Activated CD4-positive, alpha-beta T cell treated with anti-CD3 and anti-CD28 coated beads, Interleukin-2, amount 10 ng/mL, durations not matched to agents 7 days and 5 days (primary cell): Measurements from ENCODE around the gene INO80C. TPM values are rescaled to one million over a fixed set of nuclear protein-coding genes. Genes with fewer than 3 reads are reported as not detected.
"Not testable (repeated sequence)": the region's sequence is repeated elsewhere in the genome, so short reads cannot be mapped to it uniquely, and the experiment has no call there.

Experiments
- CTCF ChIA-PET: fragments of 350-600 bp; sonication (Branson Sonifier 250); formaldehyde crosslinking; loops from one replicate; lab custom pipeline; 2021; ENCODE audit warnings: antibody characterized with exemption; lab: Charles Lee
- POLR2A ChIA-PET: fragments of 350-600 bp; sonication (Branson Sonifier 250); formaldehyde crosslinking; loops from one replicate; lab custom pipeline; 2021; ENCODE audit warnings: antibody characterized with exemption; lab: Charles Lee
- DNase-seq: peaks from one replicate; pipeline ENCODE4 v3.0.0-alpha.2; 2020
- H3K27ac Mint-ChIP-seq: one replicate; pipeline ENCODE4 v1.8.0; 2021; ENCODE audit warnings: mild to moderate bottlenecking, moderate library complexity, mixed read lengths
- H3K27me3 Mint-ChIP-seq: one replicate; pipeline ENCODE4 v1.8.0; 2021; ENCODE audit warnings: mixed read lengths
- H3K36me3 Mint-ChIP-seq: one replicate; pipeline ENCODE4 v1.8.0; 2021; ENCODE audit warnings: low read depth, mixed read lengths
- H3K4me1 Mint-ChIP-seq: one replicate; pipeline ENCODE4 v1.8.0; 2021; ENCODE audit warnings: mixed read lengths
- H3K4me3 Mint-ChIP-seq: one replicate; pipeline ENCODE4 v1.8.0; 2021; ENCODE audit warnings: mild to moderate bottlenecking, moderate library complexity, mixed read lengths
- H3K9me3 Mint-ChIP-seq: one replicate; pipeline ENCODE4 v1.8.0; 2021; ENCODE audit warnings: mixed read lengths
- total RNA-seq, 2 experiments: library from RNA; stranded (reverse); gene quantifications; one replicate each; pipeline ENCODE4 v1.2.3, GENCODE V29; 2021

INO80C gene
- total RNA-seq, 2 experiments from 2014 or later = 18.9 to 22.0 TPM

GRCh38 chr18:35491700-35492077, 6.1 kb downstream of the INO80C start:
- Mint-ChIP-seq H3K27ac (no peak overlapping the region), H3K4me3 (no peak overlapping the region), H3K27me3 (no peaks in the 10 kb centered on the region), H3K9me3 (no peaks in the 10 kb centered on the region), H3K4me1 (peaks cover 23% of the 10 kb centered on the region), H3K36me3 (peaks cover 10% of the 10 kb centered on the region)
- no peak for DNase-seq
- CTCF ChIA-PET = interaction anchor here (0.9 kb wide), 1 partner anchor 14 kb away, joined by 3 read pairs; no protein-coding TSS in a partner anchor
- POLR2A ChIA-PET = no interaction called here

DNA sequence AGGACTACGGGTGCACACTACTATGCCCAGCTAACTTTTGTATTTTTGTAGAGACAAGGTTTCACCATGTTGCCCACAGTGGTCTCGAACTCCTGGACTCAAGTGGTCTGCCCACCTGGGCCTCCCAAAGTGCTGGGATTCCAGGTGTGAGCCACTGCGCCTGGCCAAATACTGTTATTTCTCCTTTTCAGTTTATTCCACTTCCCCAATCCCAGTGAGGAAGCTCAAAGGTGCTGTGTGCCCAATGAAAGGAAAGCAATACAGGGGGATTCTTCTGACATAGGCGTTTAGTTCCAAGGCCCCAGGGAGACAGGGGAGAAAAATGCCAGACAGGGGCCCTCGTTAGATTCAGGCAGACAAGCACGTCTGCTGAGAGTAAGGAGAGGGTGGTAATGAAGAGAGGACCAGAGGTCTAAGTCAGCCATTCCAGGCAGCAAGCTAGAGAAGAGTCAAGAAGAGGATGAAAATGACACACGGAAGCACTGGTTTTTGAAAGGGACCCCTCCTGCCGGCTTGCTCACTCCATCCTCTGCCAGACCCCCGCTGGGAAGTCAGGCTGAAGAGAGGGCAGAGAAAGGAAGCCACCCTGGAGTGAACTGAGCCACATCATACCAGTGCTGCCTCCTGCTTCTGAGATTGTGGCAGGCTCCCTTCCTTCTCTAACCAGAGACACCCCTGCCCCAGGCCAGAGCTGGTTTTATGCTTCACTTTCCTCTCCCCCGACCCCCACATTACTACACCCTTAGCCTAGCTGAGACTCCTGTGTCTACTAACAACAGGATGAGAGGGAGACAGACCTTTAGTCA, 6.7 kb downstream of the INO80C start:
- Mint-ChIP-seq H3K9me3 (no peaks in the 10 kb centered on the region), H3K36me3 (peaks cover 10% of the 10 kb centered on the region), H3K4me3 (no peak overlapping the region), H3K27ac (no peak overlapping the region), H3K27me3 (no peaks in the 10 kb centered on the region), H3K4me1 (peaks cover 17% of the 10 kb centered on the region)
- DNase-seq = no peak
- POLR2A ChIA-PET = no interaction called here
- CTCF ChIA-PET = interaction anchor here (0.9 kb wide), 1 partner anchor 14 kb away, joined by 3 read pairs; no protein-coding TSS in a partner anchor

- Mint-ChIP-seq H3K27me3 (no peaks in the 10 kb centered on the region), H3K9me3 (no peaks in the 10 kb centered on the region), H3K36me3 (peaks cover 10% of the 10 kb centered on the region), H3K4me3 (no peak overlapping the region), H3K27ac (no peak overlapping the region), H3K4me1 (peaks cover 10% of the 10 kb centered on the region)
- DNase-seq = no peak
- POLR2A ChIA-PET = no interaction called here
- CTCF ChIA-PET = no interaction called here
Measured at GRCh38 chr18:35489913-35490490, 7.8 kb downstream of the INO80C start.

DNA sequence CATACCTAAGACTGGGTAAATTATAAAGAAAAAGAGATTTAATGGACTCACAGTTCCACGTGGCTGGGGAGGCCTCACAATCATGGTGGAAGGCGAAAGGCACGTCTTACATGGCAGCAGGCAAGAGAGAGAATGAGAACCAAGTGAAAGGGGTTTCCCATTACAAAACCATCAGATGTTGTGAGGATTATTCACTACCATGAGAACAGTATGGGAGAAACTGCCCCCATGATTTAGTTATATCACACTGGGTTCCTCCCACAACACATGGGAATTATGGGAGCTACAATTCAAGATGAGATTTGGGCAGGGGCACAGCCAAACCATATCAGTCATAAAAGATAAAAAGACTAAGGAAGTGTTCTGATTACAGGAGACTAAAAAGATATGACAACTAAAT, 8.5 kb downstream of the INO80C start:
- H3K9me3 Mint-ChIP-seq, CTCF ChIA-PET, DNase-seq, H3K27ac Mint-ChIP-seq, POLR2A ChIA-PET, H3K4me3 Mint-ChIP-seq, H3K27me3 Mint-ChIP-seq, H3K4me1 Mint-ChIP-seq: not testable (repeated sequence)
- peaks cover 10% of the 10 kb centered on the region for H3K36me3 Mint-ChIP-seq

- POLR2A ChIA-PET, DNase-seq, H3K4me3 Mint-ChIP-seq, H3K9me3 Mint-ChIP-seq, H3K27me3 Mint-ChIP-seq, H3K27ac Mint-ChIP-seq, H3K4me1 Mint-ChIP-seq: not testable (repeated sequence)
- H3K36me3 Mint-ChIP-seq = peaks cover 10% of the 10 kb centered on the region
- CTCF ChIA-PET = interaction anchor here (0.9 to 1.0 kb wide), 2 partner anchors 10 to 16 kb away, joined by 3 read pairs; partner anchors contain the start of gene INO80C
Measured at GRCh38 chr18:35488396-35488795, 9.4 kb downstream of the INO80C start.

DNA sequence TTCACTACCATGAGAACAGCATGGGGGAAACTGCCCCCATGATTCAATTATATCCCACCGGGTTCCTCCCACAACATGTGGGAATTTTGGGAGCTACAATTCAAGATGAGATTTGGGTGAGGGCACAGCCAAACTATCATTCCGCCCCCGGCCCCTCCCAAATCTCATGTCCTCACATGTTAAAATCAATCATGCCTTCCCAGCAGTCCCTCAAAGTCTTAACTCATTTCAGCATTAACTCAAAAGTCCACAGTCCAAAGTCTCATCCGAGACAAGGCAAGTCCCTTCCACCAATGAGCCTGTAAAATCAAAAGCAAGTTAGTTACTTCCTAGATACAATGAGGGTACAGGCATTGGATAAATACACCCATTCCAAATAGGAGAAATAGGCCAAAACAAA, 10.2 kb downstream of the INO80C start:
- H3K4me1 Mint-ChIP-seq, H3K27ac Mint-ChIP-seq, POLR2A ChIA-PET, DNase-seq, H3K9me3 Mint-ChIP-seq, H3K4me3 Mint-ChIP-seq, H3K27me3 Mint-ChIP-seq: not testable (repeated sequence)
- CTCF ChIA-PET = interaction anchor here (0.9 to 1.4 kb wide), 2 partner anchors 10 to 21 kb away, joined by 3 to 6 read pairs; partner anchors contain the start of gene INO80C
- peaks cover 10% of the 10 kb centered on the region for H3K36me3 Mint-ChIP-seq

DNA sequence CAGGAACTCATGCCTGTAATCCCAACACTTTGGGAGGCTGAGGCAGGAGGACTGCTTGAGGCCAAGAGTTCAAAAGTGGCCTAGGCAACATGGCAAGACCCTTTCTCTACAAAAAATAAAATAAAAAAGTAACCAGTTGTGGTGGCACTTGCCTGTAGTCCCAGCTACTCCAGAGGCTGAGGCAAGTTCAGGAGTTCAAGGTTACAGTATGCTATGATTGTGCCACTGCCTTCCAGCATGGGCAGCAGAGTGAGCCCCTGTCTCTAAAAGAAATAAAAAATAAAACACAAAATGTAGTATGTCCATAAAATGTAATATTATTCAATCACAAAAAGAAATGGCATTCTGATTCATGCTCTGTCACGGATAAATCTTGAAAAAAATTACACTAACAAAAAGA, 11.9 kb downstream of the INO80C start:
- Mint-ChIP-seq H3K27ac (no peak overlapping the region), H3K27me3 (no peaks in the 10 kb centered on the region), H3K36me3 (peaks cover 10% of the 10 kb centered on the region), H3K4me1 (peaks cover 4% of the 10 kb centered on the region), H3K9me3 (no peaks in the 10 kb centered on the region), H3K4me3 (no peak overlapping the region)
- POLR2A ChIA-PET = no interaction called here
- no peak for DNase-seq
- CTCF ChIA-PET = no interaction called here

GRCh38 chr18:35484034-35484433, 13.7 kb downstream of the INO80C start:
- DNase-seq = no peak
- CTCF ChIA-PET = no interaction called here
- Mint-ChIP-seq H3K4me3 (no peak overlapping the region), H3K4me1 (peaks cover 4% of the 10 kb centered on the region), H3K27ac (no peak overlapping the region), H3K36me3 (peaks cover 8% of the 10 kb centered on the region), H3K9me3 (no peaks in the 10 kb centered on the region), H3K27me3 (no peaks in the 10 kb centered on the region)
- POLR2A ChIA-PET = no interaction called here

GRCh38 chr18:35481960-35482366, 15.8 kb downstream of the INO80C start:
- no peak for DNase-seq
- Mint-ChIP-seq H3K9me3 (no peaks in the 10 kb centered on the region), H3K4me1 (peaks cover 4% of the 10 kb centered on the region), H3K36me3 (peaks cover under 1% of the 10 kb centered on the region), H3K27ac (no peak overlapping the region), H3K4me3 (no peak overlapping the region), H3K27me3 (no peaks in the 10 kb centered on the region)
- CTCF ChIA-PET = no interaction called here
- POLR2A ChIA-PET = interaction anchor here (0.7 kb wide), 1 partner anchor 1475 kb away, joined by 3 read pairs; no protein-coding TSS in a partner anchor

DNA sequence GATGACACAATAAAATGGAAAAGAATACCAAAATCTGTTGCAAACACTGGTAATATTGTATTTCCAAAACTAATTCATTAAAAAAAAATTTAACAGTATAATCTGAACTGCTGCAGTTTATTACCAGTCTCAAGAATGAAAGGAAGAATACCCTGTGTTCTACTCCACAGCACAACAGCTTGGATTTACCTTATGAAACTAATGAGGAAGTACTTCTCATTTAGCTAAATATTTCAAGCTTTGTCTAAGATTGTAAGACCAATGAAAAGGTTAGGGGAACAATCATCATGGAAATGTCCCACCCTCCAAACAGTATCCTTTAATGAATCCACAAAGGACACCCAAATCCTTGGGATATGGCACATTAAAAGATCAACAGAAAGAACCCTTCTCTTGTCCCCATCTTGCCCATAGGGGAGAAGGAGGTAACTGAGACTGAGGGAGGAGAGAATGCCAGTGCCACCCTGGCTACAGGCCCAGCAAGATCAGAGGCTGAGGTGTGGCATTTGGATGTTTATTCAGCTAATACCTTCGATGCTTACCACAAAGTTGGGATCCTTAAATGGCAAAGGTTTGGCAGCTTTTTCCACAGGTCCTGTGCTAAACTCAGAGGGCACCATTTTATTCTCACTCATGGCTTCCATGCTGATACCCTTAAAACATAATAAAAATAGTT, 17.7 kb downstream of the INO80C start:
- Mint-ChIP-seq H3K27me3 (no peaks in the 10 kb centered on the region), H3K4me3 (no peak overlapping the region), H3K27ac (no peak overlapping the region), H3K9me3 (no peaks in the 10 kb centered on the region), H3K4me1 (peaks cover 4% of the 10 kb centered on the region), H3K36me3 (peaks cover 5% of the 10 kb centered on the region)
- no peak for DNase-seq
- ChIA-PET CTCF (no interaction called here), POLR2A (no interaction called here)

DNA sequence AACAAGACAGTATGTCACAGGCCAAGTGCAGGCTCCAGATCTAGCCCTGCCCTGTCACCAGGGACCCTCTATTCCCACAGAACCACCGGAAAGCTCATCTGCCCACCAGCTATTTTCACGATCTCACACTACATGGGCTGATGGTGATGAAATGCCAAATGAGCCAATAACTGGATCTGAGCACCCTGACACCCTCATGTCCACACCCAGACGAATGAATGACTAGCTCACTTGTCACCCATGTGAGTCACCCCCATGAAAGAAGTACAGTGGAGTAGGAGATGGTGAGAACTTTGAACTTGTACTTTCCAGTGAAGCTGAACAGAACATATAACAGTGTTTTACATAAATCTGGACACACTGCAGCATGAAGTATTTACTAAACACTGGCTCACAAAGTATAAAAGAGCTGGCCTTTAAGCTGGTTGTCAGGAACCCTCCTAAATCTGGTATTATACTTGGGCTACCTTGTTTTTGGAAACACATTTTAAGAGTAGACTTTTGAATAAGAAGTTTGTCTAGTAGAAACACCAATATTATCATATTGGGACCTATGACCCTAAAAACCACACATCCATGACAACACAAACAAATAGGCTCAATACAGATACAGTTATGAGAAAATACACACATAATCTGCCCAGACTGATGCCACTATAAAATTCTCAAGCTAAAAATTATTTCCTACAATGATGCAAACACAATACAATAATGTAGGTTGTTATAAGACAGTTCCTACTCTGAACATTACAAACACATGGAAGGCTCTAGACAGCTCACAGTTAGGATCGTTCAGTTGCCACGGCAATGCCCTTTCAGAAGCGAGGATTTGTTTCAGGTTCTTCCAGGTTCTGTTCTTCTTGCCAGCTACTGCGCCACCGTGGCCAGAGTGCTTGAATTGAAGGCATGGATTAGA, 19.0 kb downstream of the INO80C start:
- Mint-ChIP-seq H3K4me1 (peaks cover 4% of the 10 kb centered on the region), H3K27me3 (no peaks in the 10 kb centered on the region), H3K36me3 (peaks cover 11% of the 10 kb centered on the region), H3K9me3 (no peaks in the 10 kb centered on the region), H3K4me3 (no peak overlapping the region), H3K27ac (no peak overlapping the region)
- DNase-seq = no peak
- CTCF ChIA-PET = interaction anchor here (0.6 to 1.3 kb wide), 5 partner anchors 19 to 498 kb away, joined by 3 to 5 read pairs (median 3); partner anchors contain the start of gene INO80C
- POLR2A ChIA-PET = no interaction called here

DNA sequence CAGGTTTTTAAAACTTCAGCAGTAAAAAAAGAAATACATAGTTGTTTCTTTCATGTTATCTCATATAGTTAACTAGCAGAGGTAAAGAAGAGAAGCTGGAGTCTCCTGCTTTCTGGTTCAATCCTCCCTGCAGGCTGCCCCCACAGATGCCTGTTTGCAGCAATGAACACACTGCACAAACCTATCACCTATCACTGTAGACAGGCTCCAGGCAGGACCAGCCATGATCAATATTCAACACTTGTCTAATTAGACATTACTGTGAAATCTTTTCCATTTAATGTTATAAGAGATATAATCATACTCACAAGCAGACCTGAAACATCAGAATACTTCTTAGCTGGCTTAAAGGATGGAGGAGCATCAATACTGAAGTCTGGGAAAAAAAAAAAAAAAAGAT, 19.8 kb downstream of the INO80C start:
- ChIA-PET POLR2A (no interaction called here), CTCF (interaction anchor here (0.6 to 1.3 kb wide), 6 partner anchors 13 to 497 kb away, joined by 3 to 5 read pairs (median 3); partner anchors contain the start of gene INO80C)
- Mint-ChIP-seq H3K27ac (no peak overlapping the region), H3K9me3 (no peaks in the 10 kb centered on the region), H3K4me3 (no peak overlapping the region), H3K4me1 (peaks cover 4% of the 10 kb centered on the region), H3K27me3 (no peaks in the 10 kb centered on the region), H3K36me3 (peaks cover 14% of the 10 kb centered on the region)
- no peak for DNase-seq
